Right lobe of liver (tissue), 6 donors: ENCODE measurements around the gene PRKACA. TPM values are rescaled to one million over a fixed set of nuclear protein-coding genes. Genes with fewer than 3 reads are reported as not detected.
A peak's percentile ranks its signal among the peaks of the same experiment; 100 is the strongest.

Source experiments
- ATAC-seq, 4 donors: fragments of 200-7000 bp; cut with Tn5 transposase; one replicate each; pipeline ENCODE4 v1.9.1; 2020; ENCODE audit warnings: mild to moderate bottlenecking in 4 of 4, moderate library complexity in 4 of 4
- DNase-seq, 3 donors: peaks; one replicate each; pipeline ENCODE4 v3.0.0-alpha.2; 2020
- H3K27ac ChIP-seq, 3 donors: fragments of 200-600 bp; one replicate each; pipeline ENCODE4 v1.8.0; 2022
- H3K27me3 ChIP-seq, 2 donors: fragments of 200-600 bp; one replicate each; pipeline ENCODE4 v1.8.0; 2022
- H3K36me3 ChIP-seq, 4 donors: fragments of 200-600 bp; sonication (generic) in 1 of 4; one replicate each; pipeline versions ENCODE4 v1.5.1 to v1.8.0; 2017 to 2022; ENCODE audit warnings: control low read depth in 1 of 4
- H3K4me1 ChIP-seq, 4 donors: fragments of 200-600 bp; sonication (generic) in 1 of 4; one replicate each; pipeline versions ENCODE4 v1.5.1 to v1.8.0; 2017 to 2022; ENCODE audit warnings: control low read depth in 1 of 4
- H3K4me3 ChIP-seq, 3 donors: fragments of 200-600 bp; one replicate each; pipeline ENCODE4 v1.8.0; 2022
- H3K9me3 ChIP-seq, 4 donors: fragments of 200-600 bp; sonication (generic) in 1 of 4; one replicate each; pipeline versions ENCODE4 v1.5.1 to v1.8.0; 2017 to 2022; ENCODE audit warnings: control low read depth in 1 of 4
- POLR2A ChIP-seq: fragments of 450-650 bp; IDR thresholded peaks from one replicate; pipeline ENCODE4 v1.6.1; 2017; ENCODE audit warnings: antibody characterized with exemption, mild to moderate bottlenecking
- WGBS: methylation state at CpG from one replicate; pipeline ENCODE4 v1.1.6; 2018; ENCODE audit warnings: low coverage, low lambda C conversion rate; ENCODE audit not compliant: insufficient coverage; ENCODE audit errors: missing lambda C conversion rate; 5-methylcytosine and 5-hydroxymethylcytosine counted together
- intact Hi-C, 2 donors: fragments of 100-400 bp; cut with DNase I; formaldehyde crosslinking; loops; one replicate each; pipeline versions ENCODE4 v1.11.2 to v1.14.1; 2022
- total RNA-seq, 6 experiments: library from RNA; depleted of rRNA in 2 of 6; stranded (reverse); fragments of >200 nt in 2 of 6; fragmentation: NEBNext Ultra II Directional in 3 of 6; extraction: Animal tissue kit (Norgen Biotek cat#: 25700) in 3 of 6; gene quantifications; one replicate each; pipeline versions ENCODE4 v1.1.0 to v1.2.4, GENCODE V29; 2016 to 2023
- TF ChIP-seq, protein P1 (sequence below), 4 donors: fragments of 200-600 bp in 3 of 4; fragments of 450-650 bp in 1 of 4; IDR thresholded peaks; one replicate each; pipeline versions ENCODE4 v1.5.1 to v1.8.0; 2016 to 2022; ENCODE audit warnings: antibody characterized with exemption in 4 of 4, mild to moderate bottlenecking in 2 of 4
- donor health status: DM: no; HTN: yes; CAD: no.
- donor health status: DM: no; HTN: no; CAD: no.
- donor health status: DM: no; HTN: no; CAD: no.
- donor health status: DM: no; HTN: yes; CAD: no.
- donor health status: DM: no; HTN: yes; CAD: no.

PRKACA gene
- total RNA-seq, 6 experiments from 2014 or later: 54.8 to 87.5 (median 63.1) TPM

GRCh38 chr19:14138576-14139265, 21.2 kb upstream of the PRKACA start:
- 69% methylated on average over 5 of the region's 9 CpGs for WGBS
- H3K27ac ChIP-seq: no peak overlapping the region
- no peaks in the 10 kb centered on the region for H3K9me3 ChIP-seq
- H3K36me3 ChIP-seq: no peaks in the 10 kb centered on the region
- peaks cover 0 to 7% (median 0%) of the 10 kb centered on the region in 4 donors for H3K4me1 ChIP-seq
- TF ChIP-seq, protein P1, sequence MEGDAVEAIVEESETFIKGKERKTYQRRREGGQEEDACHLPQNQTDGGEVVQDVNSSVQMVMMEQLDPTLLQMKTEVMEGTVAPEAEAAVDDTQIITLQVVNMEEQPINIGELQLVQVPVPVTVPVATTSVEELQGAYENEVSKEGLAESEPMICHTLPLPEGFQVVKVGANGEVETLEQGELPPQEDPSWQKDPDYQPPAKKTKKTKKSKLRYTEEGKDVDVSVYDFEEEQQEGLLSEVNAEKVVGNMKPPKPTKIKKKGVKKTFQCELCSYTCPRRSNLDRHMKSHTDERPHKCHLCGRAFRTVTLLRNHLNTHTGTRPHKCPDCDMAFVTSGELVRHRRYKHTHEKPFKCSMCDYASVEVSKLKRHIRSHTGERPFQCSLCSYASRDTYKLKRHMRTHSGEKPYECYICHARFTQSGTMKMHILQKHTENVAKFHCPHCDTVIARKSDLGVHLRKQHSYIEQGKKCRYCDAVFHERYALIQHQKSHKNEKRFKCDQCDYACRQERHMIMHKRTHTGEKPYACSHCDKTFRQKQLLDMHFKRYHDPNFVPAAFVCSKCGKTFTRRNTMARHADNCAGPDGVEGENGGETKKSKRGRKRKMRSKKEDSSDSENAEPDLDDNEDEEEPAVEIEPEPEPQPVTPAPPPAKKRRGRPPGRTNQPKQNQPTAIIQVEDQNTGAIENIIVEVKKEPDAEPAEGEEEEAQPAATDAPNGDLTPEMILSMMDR (IDR thresholded peaks at IDR 0.05): no peak
- no peak for TF ChIP-seq POLR2A
- H3K4me3 ChIP-seq: no peak overlapping the region
- DNase-seq (no peak), ATAC-seq (no peak)
- H3K27me3 ChIP-seq: no peaks in the 10 kb centered on the region
- intact Hi-C loops: loop anchor here in 1 of 2 donors (10.0 kb wide), 1 partner anchor 54 kb away; the partner anchor contains the start of gene C19orf67

DNA sequence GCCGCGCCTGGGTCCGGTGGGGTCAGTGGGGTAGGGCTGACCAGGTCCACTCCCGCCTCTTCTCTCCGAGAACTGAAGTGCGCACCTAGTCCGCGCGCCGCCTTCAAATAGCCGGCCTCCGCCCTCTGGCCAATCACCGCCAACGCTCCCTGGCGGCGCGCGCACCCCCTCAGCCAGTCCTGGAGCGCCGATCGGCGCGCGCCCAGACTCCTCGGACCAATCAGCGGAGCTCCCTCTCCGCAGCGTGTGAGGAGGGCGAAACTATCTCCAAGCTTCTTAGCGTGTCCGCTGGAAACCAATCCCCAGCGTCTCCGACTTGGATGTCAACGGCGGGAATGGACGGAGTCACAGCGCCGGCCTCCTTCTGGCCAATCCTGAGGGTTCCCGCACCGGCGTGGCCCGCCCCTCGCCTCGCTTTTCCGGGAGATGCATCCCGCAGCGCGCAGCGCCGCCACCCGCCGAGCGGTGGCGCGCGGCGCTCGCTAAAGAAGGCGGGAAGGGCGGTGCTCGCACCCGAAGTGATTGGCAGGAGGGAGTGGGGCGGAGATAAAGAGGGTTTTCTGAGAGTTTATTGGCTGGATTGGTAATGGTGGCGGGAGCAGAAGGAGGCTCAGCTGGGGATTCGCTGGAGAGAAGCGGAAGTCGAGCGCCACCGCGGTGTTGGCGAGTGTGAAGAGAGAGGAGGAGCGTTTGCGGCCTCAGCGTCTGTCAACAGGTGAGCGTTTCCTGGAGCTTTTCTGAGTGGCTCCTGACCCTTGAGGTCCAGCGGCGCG, 19.1 kb upstream of the PRKACA start, which contains the start of gene ASF1B:
Gene ASF1B, minus strand, starts transcription at position 81 of the 773 bp plus-strand sequence. CDS start 133 bp downstream, outside the sequence.
- ATAC-seq (peak; percentile 88 to 94 (median 90)), DNase-seq (peak; percentile 98 to 99 (median 99))
- Histone ChIP-seq H3K9me3 (no peaks in the 10 kb centered on the region), H3K27me3 (no peaks in the 10 kb centered on the region), H3K36me3 (no peaks in the 10 kb centered on the region), H3K27ac (peak within 1 kb of the TSS; percentile 91 to 99 (median 98)), H3K4me1 (peaks cover 0 to 7% (median 0%) of the 10 kb centered on the region in 4 donors), H3K4me3 (peak within 1 kb of the TSS; percentile 70 to 81 (median 76))
- WGBS: 0% methylated on average over 14 of the region's 78 CpGs
- peak; percentile 74 for TF ChIP-seq POLR2A
- TF ChIP-seq, protein P1 (IDR thresholded peaks at IDR 0.05): peak; percentile 85 to 97 (median 92)
- intact Hi-C loops: loop anchor here in 1 of 2 donors (10.0 kb wide), 1 partner anchor 52 kb away; the partner anchor contains the start of gene C19orf67

DNA sequence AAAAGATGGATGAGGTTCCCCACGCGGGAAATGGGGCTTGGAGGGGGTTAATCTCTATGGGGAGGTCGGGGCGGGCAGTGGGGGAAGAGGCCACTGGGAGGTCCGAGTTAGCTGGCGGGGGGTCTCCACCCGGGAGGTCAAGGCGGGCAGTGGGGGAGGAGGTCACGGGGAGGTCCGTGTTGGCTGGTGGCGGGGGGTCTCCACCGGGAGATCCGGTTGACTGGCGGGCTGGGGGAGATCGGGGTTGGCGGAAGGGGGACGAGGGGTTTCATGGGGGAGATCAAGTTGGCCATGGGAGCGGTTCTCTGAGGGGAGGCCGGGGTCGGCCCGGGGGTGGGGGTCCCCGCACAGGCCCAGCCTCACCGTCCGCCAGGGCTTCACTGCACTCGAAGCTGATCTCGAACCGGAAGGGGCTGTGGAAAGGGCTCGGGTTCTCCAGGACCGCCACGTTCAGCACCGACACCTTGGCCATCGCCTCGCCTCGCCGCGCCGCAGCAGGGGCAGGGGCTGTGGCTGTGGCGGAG, 18.5 kb upstream of the PRKACA start:
- Histone ChIP-seq H3K4me3 (peak overlapping the region; percentile 49 to 58 (median 52)), H3K9me3 (no peaks in the 10 kb centered on the region), H3K4me1 (peaks cover 0 to 7% (median 0%) of the 10 kb centered on the region in 4 donors), H3K27ac (peak overlapping the region in 1 of 3 donors; percentile 33), H3K36me3 (no peaks in the 10 kb centered on the region), H3K27me3 (no peaks in the 10 kb centered on the region)
- 1% methylated on average over 13 of the region's 38 CpGs for WGBS
- DNase-seq: no peak
- TF ChIP-seq, protein P1 (IDR thresholded peaks at IDR 0.05): no peak
- TF ChIP-seq POLR2A: peak; percentile 38
- ATAC-seq: no peak
- intact Hi-C loops: loop anchor here in 1 of 2 donors (10.0 kb wide), 1 partner anchor 51 kb away; the partner anchor contains the start of gene C19orf67

DNA sequence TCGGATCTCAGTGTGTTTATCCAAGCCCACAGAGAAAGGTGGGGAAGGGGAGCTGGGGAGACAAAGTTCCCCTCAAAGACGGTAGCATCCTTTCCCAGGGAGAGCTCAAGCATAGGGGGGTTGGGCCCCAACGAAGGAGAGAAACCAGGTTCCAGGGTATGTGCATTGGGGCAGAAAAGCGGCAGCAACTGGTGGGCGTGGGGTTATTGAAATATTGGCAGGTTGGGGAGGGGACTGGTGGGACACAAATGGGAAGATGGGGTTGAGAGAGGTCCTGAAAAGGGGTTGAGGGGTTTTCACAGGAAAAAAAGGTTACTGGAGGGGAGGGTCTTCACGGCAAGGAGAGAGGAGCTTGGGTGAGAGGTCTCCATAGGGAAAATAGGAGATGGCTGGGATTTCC, 17.8 kb upstream of the PRKACA start:
- WGBS: 35% methylated on average over 5 of the region's 6 CpGs
- Histone ChIP-seq H3K36me3 (no peaks in the 10 kb centered on the region), H3K4me1 (peaks cover 0 to 7% (median 0%) of the 10 kb centered on the region in 4 donors), H3K27me3 (no peaks in the 10 kb centered on the region), H3K9me3 (no peaks in the 10 kb centered on the region), H3K4me3 (no peak overlapping the region), H3K27ac (no peak overlapping the region)
- DNase-seq: no peak
- ATAC-seq: no peak
- TF ChIP-seq POLR2A: no peak
- TF ChIP-seq, protein P1 (IDR thresholded peaks at IDR 0.05): no peak
- intact Hi-C loops: loop anchor here in 1 of 2 donors (10.0 kb wide), 1 partner anchor 51 kb away; the partner anchor contains the start of gene C19orf67
